Tibial artery (tissue), 4 donors: ENCODE results near the gene TBC1D25.

Source experiments
- DNase-seq, 2 donors: peaks; one replicate each; pipeline ENCODE4 v3.0.0-alpha.2; 2019
- H3K27ac ChIP-seq, 2 donors: fragments of 200-600 bp; sonication (generic) in 1 of 2; 1 replicate in 1 of 2; 2 replicates in 1 of 2; pipeline ENCODE4 v1.5.1; 2018 to 2019; ENCODE audit warnings: mild to moderate bottlenecking in 1 of 2
- H3K27me3 ChIP-seq, 2 donors: fragments of 200-600 bp; sonication (generic) in 1 of 2; one replicate each; pipeline versions ENCODE4 v1.5.1 to v1.6.0; 2016 to 2019
- H3K36me3 ChIP-seq, 3 donors: fragments of 200-600 bp; sonication (generic) in 2 of 3; one replicate each; pipeline ENCODE4 v1.5.1; 2016 to 2019; ENCODE audit warnings: mild to moderate bottlenecking in 2 of 3
- H3K4me1 ChIP-seq, 4 donors: fragments of 200-600 bp; sonication (generic) in 2 of 4; 1 replicate in 3 of 4; 2 replicates in 1 of 4; pipeline ENCODE4 v1.5.1; 2016 to 2019
- H3K4me3 ChIP-seq, 2 donors: fragments of 200-600 bp; sonication (generic) in 1 of 2; 1 replicate in 1 of 2; 2 replicates in 1 of 2; pipeline ENCODE4 v1.5.1; 2018 to 2019; ENCODE audit warnings: mild to moderate bottlenecking in 2 of 2
- H3K9me3 ChIP-seq, 3 donors: fragments of 200-600 bp; sonication (generic) in 1 of 3; one replicate each; pipeline ENCODE4 v1.5.1; 2016 to 2019
- CTCF ChIP-seq, 2 experiments: fragments of 200-600 bp in 1 of 2; fragments of 450-650 bp in 1 of 2; IDR thresholded peaks; one replicate each; pipeline ENCODE4 v1.5.1; 2017 to 2019; ENCODE audit warnings: antibody characterized with exemption in 2 of 2, mild to moderate bottlenecking in 1 of 2, moderate library complexity in 1 of 2
- intact Hi-C: fragments of 100-400 bp; cut with DNase I; formaldehyde crosslinking; loops from one replicate; pipeline ENCODE4 v1.15.0; 2023; ENCODE audit warnings: low total_unique reads

TBC1D25 gene

GRCh38 chrX:48539345-48540027 lies at the start of gene TBC1D25:
TSS of gene TBC1D25 (plus strand) at chrX:48539714. CDS start at chrX:48539798, 84 bp downstream.
- peak; percentile 97 to 98 for DNase-seq
- TF ChIP-seq CTCF (IDR thresholded peaks at IDR 0.05): peak in 1 of 2 experiments; percentile 25
- H3K4me1 ChIP-seq: peaks cover 0 to 7% (median 3%) of the 10 kb centered on the region in 4 donors

GRCh38 chrX:48489892-48490291 lies 49.6 kb upstream of the TBC1D25 start:
- intact Hi-C loops: no loop called here

More at GRCh38 chrX:48539345-48540027, at the start of gene TBC1D25:
- Histone ChIP-seq H3K27me3 (no peaks in the 10 kb centered on the region), H3K27ac (peak within 1 kb of the TSS; percentile 90 to 91), H3K36me3 (peaks cover 0 to 8% (median 4%) of the 10 kb centered on the region in 3 donors), H3K9me3 (no peaks in the 10 kb centered on the region), H3K4me3 (peak within 1 kb of the TSS; percentile 76 to 79)
- intact Hi-C loops: no loop called here

DNA sequence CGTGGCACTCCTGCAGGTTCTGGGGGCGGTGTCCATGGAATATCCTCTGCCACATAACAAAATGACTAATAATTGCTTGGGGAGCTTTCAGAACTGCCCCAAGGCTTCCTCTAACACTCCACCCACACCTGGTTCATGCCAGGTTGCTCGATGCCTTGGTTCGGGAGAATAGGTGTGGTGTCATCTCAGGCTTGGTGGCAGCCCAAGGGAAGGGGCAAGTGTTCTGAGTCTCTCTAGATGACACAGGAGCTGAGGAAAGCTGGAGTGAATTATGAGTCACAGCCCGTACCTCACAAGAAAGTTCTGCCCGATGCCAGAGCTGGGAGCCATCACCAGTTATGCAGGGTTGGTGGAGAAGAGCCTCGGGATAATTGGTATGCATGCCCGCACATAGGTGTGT lies 48.9 kb upstream of the TBC1D25 start:
- Histone ChIP-seq H3K27me3 (no peaks in the 10 kb centered on the region), H3K36me3 (no peaks in the 10 kb centered on the region), H3K4me3 (no peak overlapping the region), H3K27ac (no peak overlapping the region), H3K9me3 (peaks cover 0 to 22% (median 0%) of the 10 kb centered on the region in 3 donors), H3K4me1 (no peaks in the 10 kb centered on the region)
- TF ChIP-seq CTCF (IDR thresholded peaks at IDR 0.05): no peak
- DNase-seq: no peak
- intact Hi-C loops: no loop called here

More at GRCh38 chrX:48489892-48490291, 49.6 kb upstream of the TBC1D25 start:
- H3K27me3 ChIP-seq: no peaks in the 10 kb centered on the region
- no peak overlapping the region for H3K4me3 ChIP-seq
- no peaks in the 10 kb centered on the region for H3K4me1 ChIP-seq
- TF ChIP-seq CTCF (IDR thresholded peaks at IDR 0.05): no peak
- peaks cover 0 to 17% (median 0%) of the 10 kb centered on the region in 3 donors for H3K9me3 ChIP-seq
- peaks cover 0 to 2% (median 0%) of the 10 kb centered on the region in 3 donors for H3K36me3 ChIP-seq
- no peak for DNase-seq
- H3K27ac ChIP-seq: no peak overlapping the region

- intact Hi-C loops: no loop called here
- Histone ChIP-seq H3K27me3 (no peaks in the 10 kb centered on the region), H3K36me3 (no peaks in the 10 kb centered on the region), H3K9me3 (peaks cover 0 to 22% (median 0%) of the 10 kb centered on the region in 3 donors), H3K4me3 (no peak overlapping the region), H3K27ac (no peak overlapping the region), H3K4me1 (no peaks in the 10 kb centered on the region)
- no peak for TF ChIP-seq CTCF (IDR thresholded peaks at IDR 0.05)
- DNase-seq: no peak
Measured at GRCh38 chrX:48491809-48492208, 47.7 kb upstream of the TBC1D25 start.

DNA sequence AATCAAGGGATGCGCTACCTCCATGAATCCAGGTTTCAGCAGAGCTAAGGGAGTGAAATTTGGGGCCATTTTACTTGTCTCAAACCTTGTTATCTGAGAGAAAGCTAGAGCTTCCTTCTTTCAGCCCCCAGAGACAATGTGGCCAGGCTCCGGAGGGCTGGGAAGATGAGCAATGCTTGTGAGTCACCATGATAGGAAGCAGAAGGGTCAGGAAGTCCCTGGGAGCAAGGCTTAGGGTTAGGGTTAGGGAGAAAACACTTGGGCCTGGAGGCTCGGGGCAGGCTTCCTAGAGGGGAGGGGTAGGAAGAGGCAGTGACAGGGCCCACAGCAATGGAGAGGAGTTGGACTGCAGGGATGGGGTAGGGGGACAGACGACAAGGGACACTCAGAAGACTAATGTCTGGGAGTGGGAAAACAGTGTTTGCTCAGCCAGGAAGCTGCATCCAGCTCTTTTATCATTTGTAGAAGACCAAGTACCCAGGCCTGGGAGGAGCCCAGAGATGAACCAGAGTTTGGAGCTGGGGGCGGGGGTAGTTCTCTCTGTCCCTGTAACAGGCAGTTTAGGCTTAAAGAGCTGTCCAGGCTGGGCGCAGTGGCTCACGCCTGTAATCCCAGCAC lies 47.1 kb upstream of the TBC1D25 start:
- Histone ChIP-seq H3K4me3 (no peak overlapping the region), H3K36me3 (no peaks in the 10 kb centered on the region), H3K27me3 (no peaks in the 10 kb centered on the region), H3K27ac (no peak overlapping the region), H3K9me3 (peaks cover 0 to 22% (median 0%) of the 10 kb centered on the region in 3 donors), H3K4me1 (no peaks in the 10 kb centered on the region)
- DNase-seq: no peak
- intact Hi-C loops: no loop called here
- no peak for TF ChIP-seq CTCF (IDR thresholded peaks at IDR 0.05)
